HG03354 (cell line): ENCODE measurements around the gene ENKD1.
A peak's percentile ranks its signal among the peaks of the same experiment; 100 is the strongest.
"Not testable (repeated sequence)": the region's sequence is repeated elsewhere in the genome, so short reads cannot be mapped to it uniquely, and the experiment has no call there.

Experiments used
- ATAC-seq: cut with Tn5 transposase; IDR thresholded peaks from one replicate; pipeline ENCODE4 v1.9.1; 2021; ENCODE audit warnings: mild to moderate bottlenecking; ENCODE audit not compliant: unreplicated experiment, poor library complexity, severe bottlenecking

ENKD1 gene, protein sequence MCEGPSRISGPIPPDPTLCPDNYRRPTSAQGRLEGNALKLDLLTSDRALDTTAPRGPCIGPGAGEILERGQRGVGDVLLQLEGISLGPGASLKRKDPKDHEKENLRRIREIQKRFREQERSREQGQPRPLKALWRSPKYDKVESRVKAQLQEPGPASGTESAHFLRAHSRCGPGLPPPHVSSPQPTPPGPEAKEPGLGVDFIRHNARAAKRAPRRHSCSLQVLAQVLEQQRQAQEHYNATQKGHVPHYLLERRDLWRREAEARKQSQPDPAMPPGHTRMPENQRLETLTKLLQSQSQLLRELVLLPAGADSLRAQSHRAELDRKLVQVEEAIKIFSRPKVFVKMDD

DNA sequence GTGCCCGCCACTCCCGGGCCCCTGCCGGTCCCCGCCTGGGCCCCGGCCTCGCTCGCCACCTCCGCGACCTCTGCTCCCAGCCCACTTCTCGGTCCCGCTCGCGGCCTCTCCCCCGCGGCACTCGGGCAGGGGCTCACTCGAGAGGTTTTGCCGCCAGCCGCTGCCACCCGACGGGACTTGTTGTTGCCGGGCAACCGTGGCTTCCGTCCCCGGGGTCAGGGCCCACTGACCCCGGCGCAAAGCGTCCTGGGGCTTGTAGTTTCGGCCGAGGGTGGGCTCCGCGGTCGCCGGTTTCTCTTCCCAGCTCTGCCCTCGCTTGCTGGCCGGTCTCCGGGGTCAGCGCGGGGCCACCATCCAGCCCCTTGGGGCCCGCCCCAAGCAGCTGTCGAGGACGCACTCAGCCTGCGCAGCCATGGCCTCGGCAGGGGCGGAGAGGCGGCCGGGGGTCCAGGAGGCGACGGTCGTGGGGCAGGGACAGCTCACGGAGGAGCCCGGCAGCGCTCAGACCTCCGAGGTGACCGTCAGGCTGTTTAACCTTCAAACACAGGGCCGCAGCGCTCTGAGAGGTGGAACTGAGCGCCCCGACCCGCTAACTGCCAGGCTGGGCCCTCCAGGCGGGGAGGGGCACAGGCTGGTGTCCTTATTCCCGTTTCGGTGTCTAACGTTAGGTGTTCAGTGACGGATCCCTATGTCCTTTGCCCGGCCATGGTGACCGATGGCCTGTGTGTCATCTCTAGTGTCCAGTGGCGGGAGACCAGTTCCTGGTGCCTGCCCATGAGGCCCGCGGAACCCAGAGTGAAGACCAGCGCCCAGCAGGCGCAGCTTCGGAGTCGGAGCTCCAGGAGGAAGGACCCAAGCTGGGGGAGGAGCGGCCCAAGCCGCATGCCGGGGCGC is at the start of gene ENKD1, which contains the start of gene C16orf86:
ENKD1 (minus strand) TSS at position 192 of the 894 bp plus-strand sequence. CDS start 308 bp downstream, outside the sequence.
C16orf86 (plus strand) TSS at position 256 of the 894 bp plus-strand sequence; CDS start at position 413, 157 bp downstream.
- peak; percentile 68 for ATAC-seq

DNA sequence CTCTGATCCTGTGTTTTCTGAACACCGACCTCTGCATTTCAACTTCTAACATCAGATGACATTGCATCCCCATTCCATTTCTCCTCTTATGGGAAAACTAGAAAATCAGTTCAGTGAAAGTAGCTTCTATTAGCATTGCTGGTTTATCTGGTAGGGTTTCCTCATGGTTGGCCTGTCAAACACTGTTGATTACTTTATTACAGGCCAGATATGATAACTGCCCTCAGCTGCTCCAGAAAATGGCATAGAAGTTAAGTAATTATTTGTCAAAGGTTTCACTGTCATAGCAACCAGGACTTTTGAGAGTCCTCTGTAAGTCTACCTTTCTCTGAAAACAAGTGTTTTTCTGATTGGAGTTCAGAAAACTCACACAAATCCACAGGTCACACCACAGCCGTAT is 49.5 kb upstream of the ENKD1 start:
- no peak for ATAC-seq

DNA sequence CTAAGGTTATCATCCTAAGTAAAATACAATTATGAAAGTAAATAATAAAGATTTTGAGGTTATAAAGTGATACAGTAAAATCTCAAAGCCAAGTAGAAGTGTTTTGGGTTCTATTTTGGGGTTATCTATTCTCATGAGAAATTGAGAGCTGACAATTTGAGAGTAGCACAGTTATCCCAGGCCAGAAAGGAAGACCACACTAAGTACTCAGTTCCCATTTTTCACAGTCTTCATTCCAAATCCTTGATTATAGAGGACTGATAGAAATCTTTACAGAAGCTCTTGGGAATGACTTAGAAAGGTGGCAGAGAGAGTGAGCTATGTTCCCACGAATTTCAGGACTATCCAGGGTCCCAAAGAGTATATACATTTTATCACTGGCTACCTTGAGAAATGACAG is 48.0 kb upstream of the ENKD1 start:
- no peak for ATAC-seq

DNA sequence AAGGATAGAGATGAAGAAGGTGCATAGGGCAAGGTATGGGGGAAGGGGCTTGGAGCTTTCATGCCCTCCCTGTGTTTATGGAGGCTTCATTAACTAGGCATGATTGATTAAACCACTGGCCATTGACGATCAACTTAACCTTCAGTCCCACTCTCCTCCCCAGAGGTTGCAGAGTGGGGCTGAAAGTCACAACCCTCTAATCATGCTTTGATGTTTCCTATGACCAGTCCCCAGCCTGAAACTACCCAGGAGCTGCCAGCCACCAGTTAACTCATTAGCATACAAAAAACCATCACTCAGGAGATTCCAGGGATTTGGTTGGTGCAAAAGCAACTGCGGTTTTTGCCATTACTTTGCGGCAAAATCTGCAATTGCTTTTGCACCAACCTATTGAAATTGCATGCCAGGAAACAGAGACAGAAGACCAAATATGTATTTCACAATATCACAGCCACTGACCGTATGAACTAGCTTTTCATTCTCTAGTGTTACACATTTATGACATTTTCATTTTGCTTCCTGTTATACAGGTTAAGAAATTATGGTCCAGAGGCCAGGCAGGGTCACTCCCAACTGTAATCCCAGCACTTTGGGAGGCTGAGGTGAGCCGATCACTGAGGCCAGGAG is 47.2 kb upstream of the ENKD1 start:
- no peak for ATAC-seq

DNA sequence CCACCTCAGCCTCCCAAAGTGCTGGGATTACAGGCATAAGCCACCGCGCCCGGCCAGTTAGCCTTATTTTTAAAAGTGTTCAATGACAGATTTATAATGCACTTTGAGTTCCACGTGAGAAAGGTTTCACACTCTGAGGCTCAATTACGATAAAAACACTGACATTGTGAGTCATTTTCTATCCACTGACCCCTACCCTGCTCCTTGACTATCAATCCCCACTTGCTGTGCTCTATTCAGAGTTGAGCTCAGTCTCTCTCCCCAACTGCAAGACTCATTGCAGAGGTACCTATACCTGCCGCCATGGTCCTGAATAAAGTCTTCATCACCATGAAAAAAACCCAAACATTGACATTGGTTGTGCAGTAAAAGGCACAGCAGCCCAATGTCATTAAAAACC is 44.1 kb upstream of the ENKD1 start:
- ATAC-seq, result no peak

DNA sequence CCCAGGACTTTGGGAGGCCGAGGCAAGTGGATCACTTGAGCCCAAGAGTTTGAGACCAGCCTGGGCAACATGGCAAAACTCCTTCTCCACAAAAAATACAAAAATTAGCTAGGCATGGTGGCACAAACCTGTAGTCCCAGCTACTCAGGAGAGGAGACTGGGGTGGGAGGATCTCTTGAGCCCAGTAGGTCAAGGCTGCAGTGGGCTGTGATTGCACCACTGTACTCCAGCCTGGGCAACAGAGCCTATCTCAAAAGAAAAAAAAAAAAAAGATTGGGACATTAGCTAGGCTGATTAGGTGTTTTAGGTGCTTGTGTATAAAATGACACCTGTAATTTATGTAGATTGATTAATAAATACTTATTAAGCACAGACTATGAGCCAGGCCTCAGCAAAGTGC is 42.5 kb upstream of the ENKD1 start:
- ATAC-seq, result no peak

DNA sequence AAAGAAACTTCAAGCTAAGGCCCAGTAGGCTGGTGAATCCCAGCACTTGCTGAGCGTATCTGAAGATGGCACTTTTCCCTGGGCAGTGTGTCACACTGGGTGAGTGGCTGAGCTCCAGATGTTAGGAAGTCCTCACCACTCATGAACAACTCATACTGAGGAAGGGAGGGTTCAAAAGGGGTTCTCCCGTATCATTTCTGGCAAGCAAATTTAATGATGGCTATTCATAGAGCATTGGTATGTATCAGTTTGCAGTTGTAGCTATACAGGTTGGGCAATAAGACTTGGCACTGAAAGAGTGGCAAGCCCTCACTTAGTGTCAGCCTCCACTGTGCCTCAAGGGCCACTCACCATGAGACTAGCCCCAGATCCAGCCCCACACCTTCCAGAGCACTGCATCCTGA is 41.8 kb upstream of the ENKD1 start:
- no peak for ATAC-seq

DNA sequence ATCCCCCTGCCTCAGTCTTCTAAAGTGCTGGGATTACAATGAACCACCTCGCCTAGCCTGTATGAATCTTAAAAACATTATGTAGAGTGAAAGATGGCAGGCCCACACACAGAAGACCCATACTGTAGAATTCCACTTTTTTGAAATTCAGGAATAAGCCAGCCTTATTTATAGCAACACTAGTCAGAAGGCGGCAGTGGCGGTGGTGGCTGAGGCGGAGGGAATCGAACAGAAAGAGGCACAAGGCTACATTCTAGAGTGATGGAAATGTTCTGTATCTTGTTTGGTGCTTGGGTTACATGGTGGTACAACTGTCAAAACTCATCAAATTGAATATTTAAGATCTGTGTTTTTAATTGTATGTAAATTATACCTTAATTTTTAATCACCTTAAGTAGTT is 41.2 kb upstream of the ENKD1 start:
- no peak for ATAC-seq

DNA sequence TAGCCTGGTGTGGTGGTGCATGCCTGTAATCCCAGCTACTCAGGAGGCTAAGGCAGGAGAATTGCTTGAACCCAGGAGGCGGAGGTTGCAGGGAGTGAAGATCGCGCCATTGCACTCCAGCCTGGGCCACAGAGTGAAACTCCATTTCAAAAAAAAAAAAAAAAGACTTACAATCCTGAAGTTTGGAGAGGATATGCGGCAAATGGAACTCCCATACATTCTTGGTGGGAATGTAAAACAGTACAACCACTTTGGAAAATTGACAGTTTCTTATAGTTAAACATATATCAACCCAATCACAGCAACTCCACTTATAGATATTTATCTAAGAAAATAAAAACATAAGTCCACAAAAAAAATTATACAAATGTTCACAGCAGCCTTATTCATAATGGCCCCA is 40.7 kb upstream of the ENKD1 start:
- ATAC-seq, result no peak

DNA sequence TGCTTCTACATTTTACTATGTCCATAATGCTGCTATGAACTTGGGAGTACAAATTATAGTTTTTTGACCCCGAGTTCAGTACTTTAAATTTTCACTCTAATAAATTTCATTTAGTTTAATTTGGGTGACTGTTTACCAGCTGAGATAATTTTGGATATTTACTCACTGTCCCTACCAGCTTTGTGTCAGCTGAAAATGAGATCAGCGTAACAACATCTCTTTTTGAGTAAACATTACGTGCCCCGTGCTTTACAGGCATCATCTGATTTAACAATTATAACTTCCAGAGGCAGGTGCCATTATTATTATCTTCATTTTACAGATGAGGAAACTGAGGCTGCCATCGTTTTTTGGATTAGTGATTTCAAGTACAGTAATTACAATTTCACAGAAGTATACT is 37.6 kb upstream of the ENKD1 start:
- no peak for ATAC-seq

DNA sequence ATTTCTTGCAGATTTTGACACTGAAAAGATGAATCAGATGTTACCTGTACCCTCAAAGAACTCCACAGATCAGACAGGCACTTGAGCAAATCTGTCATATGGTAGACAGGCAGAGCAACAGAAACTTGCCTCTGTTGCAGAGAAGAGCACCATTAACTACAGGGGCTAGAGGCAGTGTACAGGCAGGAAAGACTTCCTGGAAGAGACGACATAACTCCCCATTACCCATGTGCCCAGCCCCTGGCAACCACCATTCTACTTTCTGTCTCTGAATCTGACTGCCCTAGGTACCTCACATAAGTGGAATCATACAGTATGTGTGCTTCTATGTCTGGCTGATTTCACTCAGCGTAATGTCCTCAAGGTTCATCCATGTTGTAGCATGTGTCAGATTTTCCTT is 37.1 kb upstream of the ENKD1 start:
- ATAC-seq, result no peak

DNA sequence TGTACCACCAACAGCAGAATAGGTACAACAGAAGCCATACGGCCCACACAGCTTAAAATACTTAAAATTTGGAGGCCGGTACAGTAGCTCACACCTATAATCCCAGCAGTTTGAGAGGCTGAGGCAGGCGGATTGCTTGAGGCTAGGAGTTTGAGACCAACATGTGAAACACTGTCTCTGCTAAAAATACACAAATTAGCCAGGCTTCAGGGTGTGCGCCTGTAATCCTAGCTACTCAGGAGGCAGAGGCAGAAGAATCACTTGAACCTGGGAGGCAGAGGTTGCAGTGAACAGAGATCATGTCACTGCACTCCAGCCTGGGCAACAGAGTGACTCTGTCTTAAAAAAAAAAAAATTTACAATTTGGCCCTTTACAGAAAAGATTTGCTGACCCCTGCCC is 35.6 kb upstream of the ENKD1 start:
- ATAC-seq, result no peak

DNA sequence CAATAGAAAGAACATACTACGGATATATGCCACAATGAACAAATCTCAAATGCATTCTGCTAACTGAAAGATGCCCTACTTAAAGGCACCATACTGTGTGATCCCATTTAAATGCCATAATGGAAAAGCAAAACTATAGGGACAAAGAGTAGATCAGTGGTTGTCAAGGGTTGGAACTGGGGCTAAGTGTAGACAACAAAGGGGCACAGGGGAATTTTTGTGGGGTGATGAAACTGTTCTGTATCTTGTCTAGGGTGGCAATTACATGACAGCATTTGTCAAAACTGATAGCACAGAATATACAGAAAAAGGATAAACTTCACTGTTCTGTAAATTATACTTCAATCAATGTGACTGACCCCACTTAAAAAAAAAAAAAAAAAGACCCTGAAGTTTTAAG is 34.9 kb upstream of the ENKD1 start:
- ATAC-seq, result no peak

DNA sequence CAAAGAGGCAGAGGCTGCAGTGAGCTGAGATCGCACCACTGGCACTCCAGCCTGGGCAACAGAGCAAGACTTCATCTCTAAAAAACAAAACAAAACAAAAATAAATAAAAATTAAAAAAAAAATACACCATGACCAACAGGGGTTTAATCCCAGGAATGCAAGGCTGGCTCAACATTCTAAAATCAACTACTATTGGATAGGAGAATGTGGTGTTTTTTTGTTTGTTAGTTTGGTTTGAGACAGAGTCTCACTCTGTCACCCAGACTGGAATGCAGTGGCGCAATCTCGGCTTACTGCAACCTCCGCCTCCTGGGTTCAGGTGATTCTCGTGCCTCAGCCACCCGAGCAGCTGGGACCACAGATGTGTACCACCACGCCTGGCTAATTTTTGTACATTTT is 32.7 kb upstream of the ENKD1 start:
- no peak for ATAC-seq

DNA sequence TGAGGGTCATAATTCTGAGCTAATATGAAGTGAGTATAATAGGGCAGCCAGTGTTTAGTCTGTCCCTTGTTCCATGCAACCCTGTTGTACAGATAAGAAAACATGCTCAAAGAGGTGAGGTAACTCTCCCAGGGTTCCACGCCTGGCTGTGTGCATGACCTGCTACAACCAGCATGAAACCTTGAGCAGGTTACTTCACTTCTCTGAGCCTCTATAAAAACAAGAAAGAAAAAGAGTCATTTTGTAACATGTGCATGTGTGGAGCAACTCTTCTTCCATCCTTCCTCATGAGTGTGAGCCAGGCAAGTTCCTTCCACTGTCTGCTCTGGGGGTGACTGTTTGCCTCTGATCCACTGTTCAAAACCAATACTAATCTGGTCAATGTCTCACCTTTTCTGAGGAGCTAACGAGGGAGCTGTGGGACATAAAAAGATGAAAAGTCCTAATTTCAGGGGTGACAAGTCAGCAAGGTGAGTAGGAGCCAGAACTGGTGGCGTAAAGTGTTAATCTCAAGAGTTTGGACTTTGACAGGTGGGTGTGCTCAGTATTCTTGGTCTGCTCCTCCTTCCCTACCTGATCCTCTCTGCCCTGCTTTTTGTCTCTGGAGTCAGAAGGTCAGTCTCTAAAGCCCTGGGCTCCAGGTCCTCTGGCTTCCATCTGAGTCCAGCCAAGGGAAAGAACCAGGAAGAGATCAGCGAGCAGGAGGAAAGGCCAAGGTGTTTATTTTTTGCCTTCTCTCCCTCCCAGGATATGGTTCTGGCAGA is 31.1 kb upstream of the ENKD1 start:
- ATAC-seq, result no peak

DNA sequence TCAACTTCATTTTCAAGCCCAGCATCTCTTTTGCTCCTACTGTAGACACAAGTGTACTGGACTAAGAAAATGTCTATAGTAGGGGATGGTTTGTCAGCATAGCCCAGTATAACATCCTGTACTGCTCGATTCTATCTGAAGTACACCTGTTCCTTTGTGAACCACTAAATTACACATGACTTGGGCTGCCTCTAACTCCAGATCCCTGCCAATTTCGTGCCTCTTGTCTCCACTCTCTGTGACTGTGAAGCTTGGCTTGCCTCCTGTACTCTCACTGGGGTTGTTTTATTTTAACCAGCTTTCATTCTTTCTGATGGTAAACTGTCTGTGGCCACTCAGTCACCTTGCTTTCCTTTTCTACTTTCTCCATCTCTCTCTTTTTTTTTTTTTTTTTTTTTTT is 28.1 kb upstream of the ENKD1 start:
- no peak for ATAC-seq

DNA sequence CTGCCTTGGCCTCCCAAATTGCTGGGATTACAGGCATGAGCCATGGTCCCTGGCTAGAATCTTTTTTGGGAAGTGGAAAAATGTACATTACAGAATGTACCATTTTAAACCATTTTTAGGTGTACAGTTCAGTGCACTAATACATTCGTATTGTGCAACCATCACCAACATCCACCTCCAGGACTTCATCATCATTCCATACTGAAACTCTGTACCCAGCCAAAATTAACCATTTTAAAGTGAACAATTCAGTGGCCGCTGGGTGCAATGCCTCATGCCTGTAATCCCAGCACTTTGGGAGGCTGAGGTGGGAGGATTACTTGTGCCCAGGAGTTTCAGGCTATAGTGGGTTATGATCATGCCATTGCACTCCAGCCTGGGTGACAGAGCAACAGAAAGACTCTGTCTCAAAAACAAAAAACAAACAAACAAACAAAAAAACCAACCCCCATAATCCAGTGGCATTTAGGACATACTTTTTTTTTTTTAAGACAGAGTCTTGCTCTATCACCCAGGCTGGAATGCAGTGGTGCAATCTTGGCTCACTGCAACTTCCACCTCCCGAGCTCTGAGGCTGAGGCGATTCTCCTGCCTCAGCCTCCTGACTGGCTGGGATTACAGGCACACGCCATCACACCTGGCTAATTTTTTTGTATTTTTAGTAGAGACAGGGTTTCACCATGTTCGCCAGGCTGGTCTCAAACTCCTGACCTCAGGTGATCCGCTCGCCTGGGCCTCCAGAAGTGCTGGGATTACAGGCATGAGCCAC is 27.2 kb upstream of the ENKD1 start:
- not testable (repeated sequence) for ATAC-seq

DNA sequence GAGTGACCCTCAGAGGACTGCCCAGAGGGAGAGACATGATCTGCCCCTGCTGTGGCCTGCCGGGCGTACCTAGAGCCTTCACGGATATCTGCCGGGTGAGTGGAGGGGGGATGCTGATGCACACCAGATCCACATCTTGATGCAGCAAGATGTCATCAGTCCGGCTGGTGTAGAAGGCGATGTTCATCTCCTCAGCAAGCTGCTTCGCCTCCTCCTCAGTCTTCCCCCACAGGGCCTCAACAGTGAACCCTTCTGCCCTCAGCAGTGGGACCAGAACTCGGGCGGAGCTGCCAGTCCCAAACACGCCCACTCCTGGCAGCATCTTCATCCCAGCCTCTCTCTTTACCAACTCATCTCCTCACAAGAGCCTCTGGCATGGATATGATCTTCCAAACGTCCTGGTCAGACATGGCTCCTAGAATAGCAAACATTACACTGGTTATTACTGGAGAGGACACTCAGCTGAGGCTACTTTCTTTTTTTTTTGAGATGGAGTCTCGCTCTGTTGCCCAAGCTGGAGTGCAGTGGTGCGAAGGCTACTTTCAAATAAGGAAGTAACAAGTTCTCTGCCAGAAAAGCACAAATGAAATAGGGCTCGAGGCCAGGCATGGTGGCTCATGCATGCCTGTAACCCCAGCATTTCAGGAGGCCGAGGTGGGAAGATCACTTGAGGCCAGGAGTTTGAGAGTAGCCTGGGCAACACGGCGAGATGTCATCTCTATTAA is 19.0 kb upstream of the ENKD1 start:
- no peak for ATAC-seq
